Measurements from ENCODE around the gene TUBA8.
"Not testable (repeated sequence)": the region's sequence is repeated elsewhere in the genome, so short reads cannot be mapped to it uniquely, and the experiment has no call there.

The TUBA8 gene

GRCh38 chr22:18173441-18173840 is 62.8 kb downstream of the TUBA8 start:
- not testable (repeated sequence) for DNase-seq (ENCODE audit: low read depth)

All from HS-5 (cell line).